HPDE6-E6E7 (cell line): ENCODE measurements around the gene NPM1.
A peak's percentile ranks its signal among the peaks of the same experiment; 100 is the strongest.

Experiments
- DNase-seq: peaks from one replicate; pipeline ENCODE4 v3.0.0; 2011; ENCODE audit warnings: missing footprints; ENCODE audit errors: extremely low spot score

Gene NPM1

DNA sequence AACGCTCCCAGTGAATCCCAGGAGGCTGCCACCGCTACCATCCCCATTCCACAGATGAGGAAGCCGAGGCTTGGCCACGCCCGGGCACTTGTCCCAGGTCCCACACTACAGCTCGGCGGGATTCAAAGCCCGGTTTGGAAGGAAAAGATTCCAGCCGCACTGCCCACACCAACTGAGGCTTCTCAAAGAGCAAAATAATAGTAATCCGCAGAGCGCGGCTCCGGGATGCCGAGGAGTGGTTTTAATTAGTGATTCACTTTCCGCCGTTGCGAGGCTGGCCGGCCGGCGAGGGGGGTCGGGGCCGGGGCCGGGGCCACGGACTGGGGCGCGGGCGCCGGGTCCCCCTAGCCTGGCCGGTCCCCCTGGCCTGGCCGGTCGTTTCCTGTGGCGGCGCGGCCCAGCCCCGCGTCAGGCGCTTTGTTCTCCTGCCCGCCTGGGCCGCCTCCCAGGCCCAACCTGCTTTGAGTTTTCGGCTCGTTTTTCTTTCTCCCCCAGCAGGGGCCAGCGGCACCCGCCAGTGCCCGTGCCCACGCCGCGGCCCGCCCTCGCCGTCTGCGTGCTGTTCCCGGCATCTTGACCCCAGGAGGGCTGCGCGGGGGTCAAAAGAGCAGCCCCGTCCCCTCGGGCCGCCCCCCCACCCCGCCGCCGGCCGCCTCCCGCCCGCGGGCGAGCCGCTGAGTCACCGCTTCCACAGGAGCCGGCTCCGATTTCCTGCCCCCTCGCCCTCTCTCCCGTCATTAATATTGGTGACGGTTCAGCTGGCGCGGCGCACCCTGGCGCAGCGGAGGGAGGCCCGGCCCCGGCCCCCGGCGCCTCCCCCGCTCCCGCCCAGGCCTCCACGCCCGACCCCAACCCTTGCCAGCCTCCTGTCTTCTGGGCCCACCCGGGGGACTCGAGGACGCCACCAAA, 63.0 kb downstream of the NPM1 start:
- DNase-seq, result peak; percentile 63

- DNase-seq, result no peak
Observed at GRCh38 chr5:171451421-171451820, 63.8 kb downstream of the NPM1 start.

- DNase-seq, result no peak
Observed at GRCh38 chr5:171453056-171453725, 65.5 kb downstream of the NPM1 start.

DNA sequence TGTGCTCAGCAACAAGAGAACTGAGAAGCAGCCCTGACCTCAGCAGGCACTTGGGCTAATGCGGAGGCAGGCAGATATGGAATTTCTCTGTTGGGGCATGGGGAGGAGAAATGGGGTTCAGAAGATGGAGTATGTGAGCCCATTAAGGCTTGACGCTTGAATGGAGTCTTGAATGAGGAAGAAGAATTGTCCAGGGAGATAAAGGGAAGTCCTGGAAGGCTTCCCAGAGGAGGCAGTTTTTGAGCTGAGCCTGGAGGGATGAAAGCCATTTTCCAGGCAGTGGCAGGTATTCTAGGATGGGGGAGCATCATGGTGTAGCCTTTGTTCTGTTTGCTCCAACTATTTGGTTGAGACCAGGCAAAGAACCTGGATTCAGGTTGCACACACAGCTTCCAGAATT, 66.3 kb downstream of the NPM1 start:
- no peak for DNase-seq

DNA sequence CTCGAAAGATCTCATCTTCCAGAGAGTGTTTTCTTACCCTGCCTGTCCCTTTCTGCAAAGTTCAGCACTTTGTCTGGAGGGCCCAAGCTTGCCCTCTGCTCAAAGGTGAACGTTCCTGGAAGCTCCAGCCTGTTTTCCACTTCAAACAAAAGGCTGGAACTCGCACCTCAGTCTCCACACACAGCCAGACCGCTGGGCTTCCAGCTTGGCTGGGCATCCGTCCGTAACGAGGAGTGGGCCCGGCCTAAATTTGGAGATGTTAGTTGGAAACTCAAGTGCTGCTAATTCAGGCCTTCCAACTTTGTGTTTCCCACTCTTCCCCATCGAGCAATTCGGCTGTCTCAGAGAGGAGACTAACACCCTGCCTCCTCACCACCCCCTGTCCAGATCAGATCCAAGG, 66.9 kb downstream of the NPM1 start:
- DNase-seq, result no peak

DNA sequence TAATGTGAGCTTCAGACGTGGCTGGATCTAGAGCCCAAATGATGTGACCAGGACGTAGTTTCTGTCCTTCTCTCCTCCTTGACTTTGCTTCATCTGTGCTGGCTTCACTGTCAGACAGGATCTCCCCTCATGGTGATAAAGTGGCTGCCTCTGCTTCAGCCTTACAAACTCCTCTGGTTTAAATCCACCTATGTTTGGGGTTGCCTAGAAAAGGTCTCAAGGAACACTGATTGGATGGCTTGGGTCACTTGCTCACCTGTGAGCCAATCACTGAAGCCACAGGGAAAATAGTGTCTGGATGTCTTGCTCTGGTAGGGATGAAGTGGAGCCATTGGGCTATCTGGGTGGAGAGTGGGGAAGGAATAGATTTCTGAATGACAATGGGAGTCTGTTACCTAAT, 67.9 kb downstream of the NPM1 start:
- DNase-seq, result no peak

- no peak for DNase-seq
Observed at GRCh38 chr5:171457208-171457981, 69.7 kb downstream of the NPM1 start.

GRCh38 chr5:171459839-171460238, 72.2 kb downstream of the NPM1 start:
- DNase-seq, result no peak
